Measurements from ENCODE around the gene MAST1.

DNA sequence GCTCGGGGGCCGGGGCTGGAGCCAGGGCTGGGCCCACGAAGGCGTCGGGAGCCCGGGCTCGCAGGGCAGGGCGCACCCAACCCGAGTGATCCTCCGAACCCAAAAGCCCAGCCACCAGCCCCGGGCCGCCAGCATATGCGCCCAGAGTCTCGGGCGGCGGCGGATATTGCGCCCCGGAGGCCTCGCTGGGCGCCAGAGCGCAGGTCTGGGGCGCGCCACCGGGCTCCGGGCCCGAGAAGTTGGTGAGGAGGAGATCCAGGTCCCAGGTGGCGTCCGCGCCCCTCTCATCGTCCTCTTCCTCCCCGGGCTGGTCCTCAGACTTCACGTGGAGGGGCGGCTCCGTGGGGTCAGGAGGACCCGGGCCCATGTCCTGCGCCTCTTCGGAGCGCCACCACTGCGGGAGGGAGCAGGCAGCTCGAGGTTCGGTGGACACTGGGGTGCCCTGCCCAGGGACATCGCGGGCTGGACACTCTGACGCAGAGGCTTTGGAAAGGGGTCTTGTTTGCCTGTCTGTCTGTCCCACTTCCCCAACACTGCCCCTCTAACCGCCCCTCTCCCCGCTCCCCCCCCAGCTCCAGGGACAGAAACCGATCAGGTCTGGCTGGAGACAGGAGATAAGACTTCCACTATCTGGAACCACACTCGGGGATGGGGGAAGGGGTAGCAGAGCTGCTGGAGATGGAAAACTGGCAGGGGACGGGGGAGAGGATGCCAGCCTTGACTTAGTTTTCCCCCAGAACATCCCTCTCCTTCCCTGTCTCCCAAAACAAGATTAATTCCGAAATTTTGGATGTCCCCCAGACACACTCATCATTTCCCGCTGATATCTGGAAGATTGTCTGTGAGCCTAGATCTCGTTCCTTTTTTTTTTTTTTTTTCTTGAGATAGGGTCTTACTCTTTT, 47.7 kb downstream of the MAST1 start:
- TF ChIP-seq CTCF (IDR thresholded peaks at IDR 0.05) (no peak), POLR2A (IDR thresholded peaks at IDR 0.05) (no peak), POLR2AphosphoS5 (IDR thresholded peaks at IDR 0.05) (no peak), EP300 (IDR thresholded peaks at IDR 0.05; ENCODE audit: low read depth) (no peak)
